HUES64 (cell line): ENCODE data around the gene SLC6A13.

Experiments used
- H3K27ac ChIP-seq: 2 replicates; pipeline ENCODE4 v1.7.0; 2013; ENCODE audit warnings: low read depth, low read length, inconsistent platforms
- H3K27me3 ChIP-seq: 2 replicates; pipeline ENCODE4 v1.6.1; 2013; ENCODE audit warnings: mild to moderate bottlenecking, low read length; ENCODE audit not compliant: insufficient read depth
- H3K36me3 ChIP-seq: 2 replicates; pipeline ENCODE4 v1.6.1; 2013; ENCODE audit warnings: mild to moderate bottlenecking, low read length; ENCODE audit not compliant: insufficient read depth
- H3K4me1 ChIP-seq: 2 replicates; pipeline ENCODE4 v1.6.1; 2013; ENCODE audit warnings: mild to moderate bottlenecking, low read length, moderate library complexity; ENCODE audit not compliant: insufficient read depth
- H3K4me3 ChIP-seq: 2 replicates; pipeline ENCODE4 v1.5.1; 2013; ENCODE audit warnings: mild to moderate bottlenecking, low read length, moderate library complexity
- H3K9ac ChIP-seq: 2 replicates; pipeline ENCODE4 v1.6.1; 2013; ENCODE audit warnings: mild to moderate bottlenecking, low read depth, low read length
- H3K9me3 ChIP-seq: 2 replicates; pipeline ENCODE4 v1.6.1; 2013; ENCODE audit warnings: low read depth, low read length; ENCODE audit not compliant: insufficient read depth
- WGBS: fragments of 150-250, 120-280 bp; methylation state at CpG from one replicate; pipeline ENCODE4 v1.1.7; 2013; ENCODE audit warnings: missing lambda C conversion rate; 5-methylcytosine and 5-hydroxymethylcytosine counted together

SLC6A13 gene

DNA sequence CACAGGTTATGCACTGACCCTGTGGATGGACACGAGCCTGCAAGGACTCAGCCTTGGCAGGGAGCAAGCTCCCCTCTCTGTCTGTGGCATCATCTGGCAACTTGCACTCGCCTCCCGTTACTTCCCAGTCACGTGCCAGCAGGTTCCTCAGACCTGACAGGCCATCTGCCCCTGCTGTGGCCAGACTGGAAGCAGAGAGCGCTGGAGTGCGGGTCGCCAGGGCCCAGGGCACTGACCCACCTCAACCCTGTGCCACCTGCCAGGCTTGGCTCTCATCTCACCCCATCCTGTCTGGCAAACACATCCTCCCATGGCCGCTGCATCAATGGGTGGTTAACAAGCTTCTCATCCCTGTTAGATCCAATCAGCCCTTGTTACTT is 77.1 kb downstream of the SLC6A13 start:
- peaks cover 38% of the 10 kb centered on the region for H3K27me3 ChIP-seq
- H3K9ac ChIP-seq = no peak overlapping the region
- H3K4me3 ChIP-seq = no peak overlapping the region
- H3K36me3 ChIP-seq = no peaks in the 10 kb centered on the region
- H3K9me3 ChIP-seq = no peaks in the 10 kb centered on the region
- no peak overlapping the region for H3K27ac ChIP-seq
- WGBS = 88% methylated on average over 8 of the region's 8 CpGs
- H3K4me1 ChIP-seq = no peaks in the 10 kb centered on the region

DNA sequence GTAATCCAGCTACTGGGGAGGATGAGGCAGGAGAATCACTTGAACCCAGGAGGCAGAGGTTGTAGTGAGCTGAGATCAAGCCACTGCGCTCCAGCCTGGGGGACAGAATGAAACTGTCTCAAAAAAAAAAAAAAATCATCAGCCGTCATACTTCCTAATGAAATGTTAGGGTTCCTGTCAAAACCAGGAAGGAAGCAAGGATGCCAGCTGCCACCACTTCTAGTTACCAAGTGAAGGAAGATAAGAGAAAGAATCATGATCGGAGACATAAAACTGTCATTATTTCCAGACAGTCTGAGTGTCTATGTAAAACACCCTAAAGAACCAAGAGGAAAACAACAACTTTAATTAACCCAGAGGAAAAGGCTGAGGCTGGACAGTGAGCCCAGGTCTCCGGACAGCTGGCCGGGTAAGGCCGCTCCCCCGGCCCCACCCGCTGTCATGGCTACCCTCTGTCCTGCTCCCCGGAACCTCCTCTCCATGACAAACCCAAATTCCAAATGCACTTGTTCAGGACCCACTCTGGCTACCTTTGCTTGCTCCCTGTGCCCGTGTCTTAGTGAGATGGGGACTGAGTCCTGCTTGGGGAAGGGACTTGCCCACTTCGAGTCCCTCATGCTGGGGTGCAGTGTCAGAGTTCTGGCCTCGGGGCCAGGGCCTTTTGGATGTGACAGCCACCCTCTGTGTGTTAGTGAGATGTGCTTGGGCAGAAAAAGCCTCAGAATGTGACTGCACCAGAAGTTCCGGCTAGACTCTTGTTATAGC is 77.6 kb downstream of the SLC6A13 start:
- H3K9ac ChIP-seq = no peak overlapping the region
- H3K36me3 ChIP-seq = no peaks in the 10 kb centered on the region
- H3K4me3 ChIP-seq = no peak overlapping the region
- H3K27ac ChIP-seq = no peak overlapping the region
- WGBS = 87% methylated on average over 13 of the region's 13 CpGs
- H3K27me3 ChIP-seq = peaks cover 35% of the 10 kb centered on the region
- H3K9me3 ChIP-seq = no peaks in the 10 kb centered on the region
- H3K4me1 ChIP-seq = no peaks in the 10 kb centered on the region

GRCh38 chr12:182381-182892 is 80.2 kb downstream of the SLC6A13 start:
- H3K4me3 ChIP-seq = no peak overlapping the region

DNA sequence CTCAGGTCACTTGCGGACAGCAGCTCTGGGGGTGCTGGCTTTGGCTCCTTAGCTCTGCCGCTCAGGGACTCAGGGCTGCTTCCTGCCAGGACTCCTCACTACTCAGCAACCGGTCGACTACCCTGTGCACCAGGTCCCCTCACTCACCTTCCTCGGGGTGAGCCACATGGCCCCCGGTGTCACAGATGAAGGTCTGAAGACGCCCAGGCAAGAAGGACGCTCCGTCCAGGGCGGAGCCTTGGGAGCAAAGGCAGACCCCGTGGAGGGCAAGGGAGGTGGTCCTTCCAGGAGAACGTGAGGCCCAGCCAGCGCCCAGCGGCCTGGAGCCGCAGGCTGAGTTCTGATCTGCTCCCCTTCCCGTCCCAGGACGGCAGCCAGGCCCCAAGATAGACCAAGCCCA is 80.7 kb downstream of the SLC6A13 start:
- 88% methylated on average over 17 of the region's 17 CpGs for WGBS
- H3K9ac ChIP-seq = no peak overlapping the region
- H3K36me3 ChIP-seq = no peaks in the 10 kb centered on the region
- H3K27ac ChIP-seq = no peak overlapping the region
- no peaks in the 10 kb centered on the region for H3K9me3 ChIP-seq
- peaks cover 7% of the 10 kb centered on the region; the same call in 1 of the 2 replicates for H3K27me3 ChIP-seq
- no peaks in the 10 kb centered on the region; the same call in 1 of the 2 replicates for H3K4me1 ChIP-seq
- no peak overlapping the region for H3K4me3 ChIP-seq

More at GRCh38 chr12:182381-182892, 80.2 kb downstream of the SLC6A13 start:
- no peaks in the 10 kb centered on the region for H3K9me3 ChIP-seq
- no peaks in the 10 kb centered on the region for H3K36me3 ChIP-seq
- H3K27me3 ChIP-seq = peaks cover 12% of the 10 kb centered on the region; the same call in 1 of the 2 replicates
- no peak overlapping the region for H3K9ac ChIP-seq
- H3K27ac ChIP-seq = no peak overlapping the region
- H3K4me1 ChIP-seq = no peaks in the 10 kb centered on the region; the same call in 1 of the 2 replicates
- WGBS = 63% methylated on average over 10 of the region's 10 CpGs

- WGBS = 82% methylated on average over 8 of the region's 8 CpGs
- no peaks in the 10 kb centered on the region for H3K9me3 ChIP-seq
- no peak overlapping the region for H3K4me3 ChIP-seq
- H3K4me1 ChIP-seq = no peaks in the 10 kb centered on the region; the same call in 1 of the 2 replicates
- H3K36me3 ChIP-seq = no peaks in the 10 kb centered on the region
- H3K27me3 ChIP-seq = no peaks in the 10 kb centered on the region
- no peak overlapping the region for H3K27ac ChIP-seq
- no peak overlapping the region for H3K9ac ChIP-seq
Measured at GRCh38 chr12:180445-180844, 82.2 kb downstream of the SLC6A13 start.

GRCh38 chr12:179885-180284 is 82.8 kb downstream of the SLC6A13 start:
- H3K4me3 ChIP-seq = no peak overlapping the region
- no peaks in the 10 kb centered on the region for H3K36me3 ChIP-seq
- no peaks in the 10 kb centered on the region for H3K27me3 ChIP-seq
- no peak overlapping the region for H3K27ac ChIP-seq
- no peaks in the 10 kb centered on the region for H3K9me3 ChIP-seq
- 88% methylated on average over 5 of the region's 5 CpGs for WGBS
- H3K4me1 ChIP-seq = no peaks in the 10 kb centered on the region; the same call in 1 of the 2 replicates
- H3K9ac ChIP-seq = no peak overlapping the region

DNA sequence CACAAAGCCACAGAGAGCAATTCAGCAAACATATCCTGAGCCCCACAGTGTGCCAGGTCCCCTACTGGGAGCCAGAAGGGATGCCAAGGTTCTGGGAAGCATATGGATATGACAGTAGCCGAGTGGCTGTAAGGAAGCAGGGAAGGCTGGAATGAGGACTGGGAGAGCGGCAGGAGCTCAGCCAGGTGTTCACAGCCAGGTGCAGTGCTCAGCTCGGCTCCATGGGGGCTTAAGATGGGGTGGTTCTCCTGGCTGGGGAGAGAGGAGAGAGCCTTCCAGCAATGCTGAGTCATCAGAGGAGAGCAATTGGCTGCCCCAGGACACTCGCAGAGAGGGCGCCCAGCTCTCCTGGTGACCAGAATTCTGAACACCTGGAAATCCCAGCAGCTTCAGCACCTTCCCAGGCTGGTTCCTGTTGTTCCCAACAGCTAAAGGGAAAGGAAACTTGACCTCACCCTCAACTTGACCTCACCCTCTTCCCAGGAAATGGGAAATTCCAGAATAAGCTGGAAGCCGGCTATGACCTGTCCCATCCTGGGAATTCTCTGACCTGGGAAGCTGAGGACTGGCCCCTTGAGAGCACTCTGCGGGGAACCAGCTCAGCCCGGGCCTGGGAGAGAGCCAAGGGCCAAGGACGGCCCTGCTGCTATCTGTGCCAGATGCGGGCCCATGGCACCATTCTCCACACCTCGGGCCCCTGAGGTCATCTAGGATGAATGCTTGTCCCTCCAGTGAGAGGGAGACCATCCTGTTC is 83.3 kb downstream of the SLC6A13 start:
- no peak overlapping the region for H3K9ac ChIP-seq
- H3K4me3 ChIP-seq = no peak overlapping the region
- no peaks in the 10 kb centered on the region for H3K36me3 ChIP-seq
- no peaks in the 10 kb centered on the region; the same call in 1 of the 2 replicates for H3K4me1 ChIP-seq
- no peaks in the 10 kb centered on the region for H3K9me3 ChIP-seq
- no peak overlapping the region for H3K27ac ChIP-seq
- H3K27me3 ChIP-seq = no peaks in the 10 kb centered on the region
- WGBS = 82% methylated on average over 11 of the region's 11 CpGs

DNA sequence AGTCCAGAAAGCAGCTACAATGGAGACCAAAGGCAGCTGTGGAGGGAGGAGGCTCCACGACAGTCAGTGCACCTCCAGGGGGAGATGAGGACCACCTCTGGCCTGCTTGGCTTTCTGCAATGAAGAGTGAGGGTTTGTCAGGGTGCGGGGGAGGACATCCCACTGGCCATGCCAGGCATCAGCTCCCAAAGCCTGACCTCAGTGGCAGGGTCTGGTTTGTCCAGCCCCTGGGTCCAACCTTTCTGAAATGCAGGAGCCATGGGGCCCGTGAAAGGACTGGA is 83.9 kb downstream of the SLC6A13 start:
- Histone ChIP-seq H3K27ac (no peak overlapping the region), H3K36me3 (no peaks in the 10 kb centered on the region), H3K4me1 (no peaks in the 10 kb centered on the region; the same call in 1 of the 2 replicates), H3K9ac (no peak overlapping the region), H3K4me3 (no peak overlapping the region), H3K9me3 (no peaks in the 10 kb centered on the region), H3K27me3 (no peaks in the 10 kb centered on the region)
- 85% methylated on average over 3 of the region's 3 CpGs for WGBS

GRCh38 chr12:177980-178828 is 84.4 kb downstream of the SLC6A13 start:
- 92% methylated on average over 20 of the region's 20 CpGs for WGBS
- Histone ChIP-seq H3K9me3 (no peaks in the 10 kb centered on the region), H3K9ac (no peak overlapping the region), H3K27me3 (no peaks in the 10 kb centered on the region), H3K27ac (no peak overlapping the region), H3K36me3 (no peaks in the 10 kb centered on the region), H3K4me3 (no peak overlapping the region), H3K4me1 (no peaks in the 10 kb centered on the region; the same call in 1 of the 2 replicates)

DNA sequence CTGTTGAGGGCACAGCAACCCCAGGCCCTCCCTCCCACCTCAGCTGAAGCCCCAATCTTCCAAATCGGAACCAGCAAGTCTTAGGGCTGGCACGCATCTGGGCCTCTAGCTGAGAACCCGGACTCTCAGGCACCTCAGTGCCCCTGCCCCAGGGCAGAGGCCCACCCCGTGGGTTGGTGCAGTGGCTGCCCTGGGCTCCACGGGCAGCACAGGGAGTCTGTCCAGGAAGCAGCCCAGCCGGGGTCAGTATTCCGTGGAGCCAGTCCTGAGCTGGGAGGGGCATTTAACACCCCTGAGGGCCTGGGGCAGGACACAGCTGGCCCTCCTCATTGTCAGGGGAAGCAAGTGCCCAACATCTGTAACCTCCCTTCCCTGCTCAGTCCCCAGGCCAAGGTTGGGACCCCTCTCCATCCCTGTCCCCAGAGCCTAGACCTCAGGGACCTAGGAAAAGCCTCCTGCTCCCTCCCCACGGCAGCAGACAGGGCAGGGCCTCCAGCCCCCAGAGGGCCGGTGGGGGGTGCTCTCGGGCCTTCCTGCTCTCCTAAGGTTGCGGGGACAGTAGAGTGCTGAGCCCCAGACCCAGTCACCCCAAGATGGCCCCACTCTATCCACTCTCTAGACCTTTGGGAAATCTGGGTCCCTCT is 85.2 kb downstream of the SLC6A13 start:
- Histone ChIP-seq H3K4me1 (no peaks in the 10 kb centered on the region; the same call in 1 of the 2 replicates), H3K4me3 (no peak overlapping the region), H3K27ac (no peak overlapping the region), H3K36me3 (no peaks in the 10 kb centered on the region), H3K27me3 (no peaks in the 10 kb centered on the region), H3K9ac (no peak overlapping the region), H3K9me3 (no peaks in the 10 kb centered on the region)
- 75% methylated on average over 11 of the region's 11 CpGs for WGBS
